ENCODE results near the gene WDR36. TPM values are rescaled to one million over a fixed set of nuclear protein-coding genes. Genes with fewer than 3 reads are reported as not detected.

WDR36 gene
- total and polyA plus RNA-seq, 2 of the 8 experiments (the other 6 are each of a cell fraction or from before 2014, with no cell fraction given), result 9.3 to 41.8 TPM

DNA sequence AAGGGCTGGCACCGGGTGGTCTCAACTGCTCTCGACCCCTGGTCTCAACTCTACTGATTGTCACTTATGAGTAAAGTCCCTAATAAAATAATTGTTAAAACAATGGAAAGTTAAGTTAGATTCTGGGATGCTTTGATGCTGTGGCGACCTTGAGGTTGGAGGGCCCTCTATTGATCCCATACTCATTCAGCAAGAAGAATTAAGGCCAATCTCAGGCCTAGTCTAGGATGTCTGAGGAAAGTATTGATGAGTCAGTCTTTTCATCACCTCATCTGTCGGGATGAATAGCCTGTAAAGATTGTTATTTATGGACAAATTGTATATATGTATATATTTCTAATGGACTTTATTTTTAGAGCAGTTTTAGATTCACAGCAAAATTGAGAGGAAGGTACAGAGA lies 50.8 kb downstream of the WDR36 start:
- Histone ChIP-seq H3K27me3 (replicated peaks in 1 of 4; ENCODE audit: control insufficient read depth in 3 of 4, extremely low read depth in 1 of 4, insufficient read depth in 3 of 4, low read length in 3 of 4) (no peaks in the 10 kb centered on the region), H2BK15ac (ENCODE audit: low read length) (no peak overlapping the region), H3K23ac (ENCODE audit: insufficient read length) (no peak overlapping the region), H3K79me2 (ENCODE audit: control insufficient read depth in 1 of 2, insufficient read depth in 2 of 2, low read length in 2 of 2) (no peaks in the 10 kb centered on the region), H2BK120ac (replicated peaks; ENCODE audit: low read depth, low read length) (no peak overlapping the region), H3K9ac (replicated peaks in 1 of 4; ENCODE audit: extremely low read depth in 1 of 4, low read depth in 3 of 4, low read length in 3 of 4) (no peak overlapping the region), H2BK5ac (ENCODE audit: low read depth, low read length) (no peak overlapping the region), H3K4me3 (ENCODE audit: extremely low read depth in 1 of 4, insufficient read depth in 2 of 4, low read depth in 3 of 4, low read length in 4 of 4) (no peak overlapping the region), H3K23me2 (ENCODE audit: low read depth, low read length) (no peaks in the 10 kb centered on the region), H3K56ac (replicated peaks; ENCODE audit: insufficient read length, low read depth, low read length) (no peak overlapping the region), H3K4me1 (replicated peaks in 1 of 4; ENCODE audit: control insufficient read depth in 3 of 4, insufficient read depth in 4 of 4, low read length in 3 of 4) (no peaks in the 10 kb centered on the region), H3K14ac (ENCODE audit: insufficient read length) (no peak overlapping the region), H3K9me3 (ENCODE audit: insufficient read depth in 2 of 2, low read depth in 1 of 2, low read length in 1 of 2) (no peaks in the 10 kb centered on the region), H3K79me1 (ENCODE audit: low read depth, low read length) (no peaks in the 10 kb centered on the region), H3K27ac (ENCODE audit: low read depth, low read length) (no peak overlapping the region), H4K5ac (ENCODE audit: insufficient read length, low read depth, low read length) (no peak overlapping the region), H3K18ac (ENCODE audit: extremely low read depth, low read length) (no peak overlapping the region), H2AFZ (ENCODE audit: low read length) (no peak overlapping the region), H2BK12ac (ENCODE audit: low read depth, low read length) (no peak overlapping the region), H3K4me2 (ENCODE audit: insufficient read depth in 1 of 2, low read depth in 2 of 2, low read length in 2 of 2) (no peak overlapping the region), H3K4ac (replicated peaks; ENCODE audit: insufficient read length, low read depth, low read length) (no peak overlapping the region), H2AK5ac (ENCODE audit: low read depth, low read length) (no peak overlapping the region), H4K8ac (ENCODE audit: extremely low read depth, insufficient read depth, low read length) (no peak overlapping the region), H2BK20ac (ENCODE audit: low read length) (no peak overlapping the region), H4K20me1 (replicated peaks in 1 of 2; ENCODE audit: control insufficient read depth in 1 of 2, insufficient read depth in 2 of 2, low read length in 2 of 2) (no peaks in the 10 kb centered on the region), H3K36me3 (ENCODE audit: control insufficient read depth in 2 of 4, insufficient read depth in 4 of 4, low read length in 3 of 4) (no peaks in the 10 kb centered on the region), H4K91ac (replicated peaks; ENCODE audit: insufficient read length, low read length) (no peak overlapping the region)
- FAIRE-seq (no peak), DNase-seq (ENCODE audit: low read depth in 1 of 2, low spot score in 2 of 2) (no peak)
- CTCF ChIA-PET (ENCODE audit: partially characterized antibody), result interaction anchor here (0.6 to 1.3 kb wide), 4 partner anchors 13 to 217 kb away, joined by 3 to 6 read pairs (median 4); no protein-coding TSS in a partner anchor
- TF ChIP-seq RAD21 (IDR thresholded peaks at IDR 0.05 in 1 of 2, conservative IDR thresholded peaks at IDR 0.05 in 1 of 2; ENCODE audit: low read depth in 2 of 2, low read length in 2 of 2) (peak; percentile 66), BCL11A (IDR thresholded peaks at IDR 0.05; ENCODE audit: low read depth in 2 of 2, low read length in 2 of 2) (no peak)
- TF ChIP-seq, protein P1, sequence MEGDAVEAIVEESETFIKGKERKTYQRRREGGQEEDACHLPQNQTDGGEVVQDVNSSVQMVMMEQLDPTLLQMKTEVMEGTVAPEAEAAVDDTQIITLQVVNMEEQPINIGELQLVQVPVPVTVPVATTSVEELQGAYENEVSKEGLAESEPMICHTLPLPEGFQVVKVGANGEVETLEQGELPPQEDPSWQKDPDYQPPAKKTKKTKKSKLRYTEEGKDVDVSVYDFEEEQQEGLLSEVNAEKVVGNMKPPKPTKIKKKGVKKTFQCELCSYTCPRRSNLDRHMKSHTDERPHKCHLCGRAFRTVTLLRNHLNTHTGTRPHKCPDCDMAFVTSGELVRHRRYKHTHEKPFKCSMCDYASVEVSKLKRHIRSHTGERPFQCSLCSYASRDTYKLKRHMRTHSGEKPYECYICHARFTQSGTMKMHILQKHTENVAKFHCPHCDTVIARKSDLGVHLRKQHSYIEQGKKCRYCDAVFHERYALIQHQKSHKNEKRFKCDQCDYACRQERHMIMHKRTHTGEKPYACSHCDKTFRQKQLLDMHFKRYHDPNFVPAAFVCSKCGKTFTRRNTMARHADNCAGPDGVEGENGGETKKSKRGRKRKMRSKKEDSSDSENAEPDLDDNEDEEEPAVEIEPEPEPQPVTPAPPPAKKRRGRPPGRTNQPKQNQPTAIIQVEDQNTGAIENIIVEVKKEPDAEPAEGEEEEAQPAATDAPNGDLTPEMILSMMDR (IDR thresholded peaks at IDR 0.05; ENCODE audit: control extremely low read depth in 1 of 3, insufficient read depth in 1 of 3, low read depth in 1 of 3, low read length in 3 of 3), result peak in 1 of 3 experiments; percentile 24; a peak in 1 of 4 replicates
- POLR2A ChIA-PET (ENCODE audit: partially characterized antibody), result no interaction called here
- 82% methylated on average over 4 of the region's 4 CpGs; no CpG with 5 or more reads in 1 of the 2 experiments for WGBS, 2 experiments (ENCODE audit: extremely low coverage in 1 of 2, insufficient coverage in 1 of 2, insufficient read length in 1 of 2, insufficient replicate concordance in 2 of 2, low coverage in 1 of 2, low lambda C conversion rate in 2 of 2, missing lambda C conversion rate in 1 of 2)
